Measurements from ENCODE around the gene OR2G2.

DNA sequence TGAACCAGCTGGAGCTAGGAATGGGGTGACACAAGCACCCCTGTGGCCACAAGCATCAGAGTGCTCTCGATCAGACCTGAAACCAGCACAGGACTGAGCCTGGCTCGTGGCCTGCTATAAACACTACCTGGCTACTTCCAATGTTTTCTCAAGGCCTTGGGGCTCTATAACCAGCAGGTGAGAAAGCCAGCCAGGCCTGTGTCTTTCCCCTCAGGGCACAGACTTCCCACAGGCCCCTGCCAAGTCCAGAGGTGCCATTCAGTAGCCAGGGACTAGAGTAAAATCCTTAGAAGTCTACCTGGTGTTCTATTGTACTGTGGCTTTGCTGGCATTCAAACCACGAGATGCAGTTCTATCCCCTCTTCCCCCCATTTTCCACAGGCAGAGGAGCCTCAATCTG is 39.8 kb downstream of the OR2G2 start:
- TF ChIP-seq TBP (IDR thresholded peaks at IDR 0.05; ENCODE audit: low read depth, low read length) (no peak), RBBP5 (IDR thresholded peaks at IDR 0.05; ENCODE audit: borderline replicate concordance, low read depth, low read length) (no peak)
